Transverse colon (tissue), 4 donors: ENCODE data around the gene DHDH.

ENCODE experiments used
- POLR2AphosphoS5 ChIP-seq, 3 donors: sonication (generic); formaldehyde crosslinking; IDR thresholded peaks; one replicate each; pipeline ENCODE4 v1.6.1; 2016; ENCODE audit warnings: antibody characterized with exemption in 3 of 3
- TF ChIP-seq, protein P1 (sequence below), 5 experiments: fragments of 200-600 bp in 3 of 5; fragments of 450-650 bp in 2 of 5; sonication (generic) in 3 of 5; IDR thresholded peaks; 1 replicate in 2 of 5; 2 replicates in 3 of 5; pipeline ENCODE4 v1.5.1; 2016 to 2017; ENCODE audit warnings: antibody characterized with exemption in 5 of 5, inconsistent platforms in 3 of 5, mild to moderate bottlenecking in 2 of 5, moderate library complexity in 1 of 5

DNA sequence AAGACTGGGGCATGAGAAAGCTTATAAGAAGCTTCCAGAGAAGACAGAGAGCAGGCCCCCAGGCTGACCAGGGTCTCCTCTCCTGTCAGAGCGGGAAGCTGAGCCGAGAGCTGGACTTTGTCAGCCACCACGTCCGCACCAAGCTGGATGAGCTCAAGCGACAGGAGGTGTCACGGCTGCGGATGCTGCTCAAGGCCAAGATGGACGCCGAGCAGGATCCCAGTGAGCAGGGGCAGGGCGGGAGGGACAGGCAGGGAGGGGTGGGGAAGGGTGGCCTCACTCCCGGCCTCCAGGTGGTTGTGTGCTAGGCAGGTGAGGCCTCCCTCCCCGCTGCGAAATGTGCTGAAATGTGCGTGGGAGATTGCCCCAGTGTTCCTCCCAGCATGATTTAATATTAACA lies 27.8 kb upstream of the DHDH start:
- TF ChIP-seq, protein P1, sequence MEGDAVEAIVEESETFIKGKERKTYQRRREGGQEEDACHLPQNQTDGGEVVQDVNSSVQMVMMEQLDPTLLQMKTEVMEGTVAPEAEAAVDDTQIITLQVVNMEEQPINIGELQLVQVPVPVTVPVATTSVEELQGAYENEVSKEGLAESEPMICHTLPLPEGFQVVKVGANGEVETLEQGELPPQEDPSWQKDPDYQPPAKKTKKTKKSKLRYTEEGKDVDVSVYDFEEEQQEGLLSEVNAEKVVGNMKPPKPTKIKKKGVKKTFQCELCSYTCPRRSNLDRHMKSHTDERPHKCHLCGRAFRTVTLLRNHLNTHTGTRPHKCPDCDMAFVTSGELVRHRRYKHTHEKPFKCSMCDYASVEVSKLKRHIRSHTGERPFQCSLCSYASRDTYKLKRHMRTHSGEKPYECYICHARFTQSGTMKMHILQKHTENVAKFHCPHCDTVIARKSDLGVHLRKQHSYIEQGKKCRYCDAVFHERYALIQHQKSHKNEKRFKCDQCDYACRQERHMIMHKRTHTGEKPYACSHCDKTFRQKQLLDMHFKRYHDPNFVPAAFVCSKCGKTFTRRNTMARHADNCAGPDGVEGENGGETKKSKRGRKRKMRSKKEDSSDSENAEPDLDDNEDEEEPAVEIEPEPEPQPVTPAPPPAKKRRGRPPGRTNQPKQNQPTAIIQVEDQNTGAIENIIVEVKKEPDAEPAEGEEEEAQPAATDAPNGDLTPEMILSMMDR (IDR thresholded peaks at IDR 0.05) = no peak
- no peak for TF ChIP-seq POLR2AphosphoS5 (IDR thresholded peaks at IDR 0.05)
